Measurements from ENCODE around the gene ABCC8. TPM values are rescaled to one million over a fixed set of nuclear protein-coding genes. Genes with fewer than 3 reads are reported as not detected.

ABCC8 gene
- total RNA-seq, 1 donor from 2014 or later = 9.8 TPM

DNA sequence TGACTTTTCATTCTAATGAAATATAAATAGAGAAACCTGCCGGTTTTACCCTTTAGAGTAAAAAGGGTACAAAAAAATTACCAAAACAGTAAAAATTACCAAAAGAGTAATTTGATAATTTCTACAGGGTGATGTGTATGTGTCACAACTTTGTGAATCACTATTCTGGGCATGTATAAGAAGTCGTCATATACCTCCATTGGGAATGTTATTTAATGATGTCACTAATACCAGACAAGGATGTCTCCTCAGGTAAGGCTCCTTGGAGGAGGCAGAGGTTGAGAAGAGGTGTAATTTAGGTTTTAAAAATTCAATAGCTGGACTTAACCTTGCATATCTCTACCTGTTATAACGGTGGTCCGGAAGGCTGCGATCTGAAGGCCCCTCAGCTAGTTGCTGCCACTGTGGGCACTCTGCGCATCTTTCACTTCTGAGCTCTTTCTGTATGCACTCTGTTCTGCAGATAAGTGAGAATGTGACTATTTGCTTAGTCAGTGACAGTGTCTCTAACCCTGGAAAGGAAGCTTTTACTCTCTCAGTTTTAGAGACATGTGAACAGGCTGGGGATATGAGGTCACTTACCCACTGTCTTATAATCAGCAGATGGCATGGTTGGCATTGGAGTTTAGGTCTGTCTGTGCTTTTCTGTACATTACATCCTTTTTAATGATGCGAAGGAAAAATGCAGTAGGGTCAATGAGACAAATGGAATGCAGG, 126.0 kb downstream of the ABCC8 start:
- no peak for DNase-seq

- no peak for DNase-seq
Measured at GRCh38 chr11:17347676-17348075, 129.0 kb downstream of the ABCC8 start.

GRCh38 chr11:17343907-17344306, 132.7 kb downstream of the ABCC8 start:
- DNase-seq = no peak

- DNase-seq = no peak
Measured at GRCh38 chr11:17343257-17343656, 133.4 kb downstream of the ABCC8 start.

Other genes with a start within 250 kb of the ABCC8 start
- 69.7 TPM for gene NUCB2, start 200.1 kb downstream of the ABCC8 start, total RNA-seq
- gene NCR3LG1, start 125.0 kb downstream of the ABCC8 start, total RNA-seq = 12.0 TPM
- 11.4 TPM for gene KCNJ11, start 88.2 kb downstream of the ABCC8 start, total RNA-seq
- 0.62 TPM for gene USH1C, start 67.6 kb upstream of the ABCC8 start, total RNA-seq
- gene OTOG, start 70.4 kb upstream of the ABCC8 start, total RNA-seq = not detected
- not detected for gene MYOD1, start 242.7 kb upstream of the ABCC8 start, total RNA-seq